H1 (cell line): ENCODE data around the gene CHD2. TPM values are rescaled to one million over a fixed set of nuclear protein-coding genes. Genes with fewer than 3 reads are reported as not detected.

Experiments
- CTCF ChIA-PET: fragments of 300-600 bp; sonication (Branson Sonifier 250); formaldehyde crosslinking; loops from one replicate; lab custom pipeline; 2021; ENCODE audit not compliant: partially characterized antibody; lab: Charles Lee
- POLR2A ChIA-PET: fragments of 300-600 bp; sonication (Branson Sonifier 250); formaldehyde crosslinking; loops from one replicate; lab custom pipeline; 2021; ENCODE audit warnings: inconsistent platforms; ENCODE audit not compliant: partially characterized antibody; lab: Charles Lee
- DNase-seq, 2 experiments: peaks; one replicate each; pipeline versions ENCODE4 v3.0.0 to v3.0.0-alpha.2; 2010 to 2022; ENCODE audit warnings: low spot score in 2 of 2, low read depth in 1 of 2, mixed read lengths in 1 of 2
- FAIRE-seq: peaks from 2 replicates; lab custom pipeline; 2011; peaks lifted over from hg19 to GRCh38; lab: Jason Lieb, UNC
- H2AFZ ChIP-seq: 2 replicates; pipeline ENCODE4 v1.8.1; 2012; ENCODE audit warnings: low read length, inconsistent platforms
- H2AK5ac ChIP-seq: 2 replicates; pipeline ENCODE4 v1.6.1; 2013; ENCODE audit warnings: low read depth, low read length
- H2BK120ac ChIP-seq: replicated peaks from 2 replicates; pipeline ENCODE3; 2013; ENCODE audit warnings: low read depth, low read length, inconsistent platforms
- H2BK12ac ChIP-seq: 2 replicates; pipeline ENCODE4 v1.6.1; 2013; ENCODE audit warnings: low read depth, low read length
- H2BK15ac ChIP-seq: 2 replicates; pipeline ENCODE4 v1.6.1; 2013; ENCODE audit warnings: low read length
- H2BK20ac ChIP-seq: 2 replicates; pipeline ENCODE4 v1.6.1; 2013; ENCODE audit warnings: low read length
- H2BK5ac ChIP-seq: 2 replicates; pipeline ENCODE4 v1.6.1; 2013; ENCODE audit warnings: low read depth, low read length
- H3K14ac ChIP-seq: 2 replicates; pipeline ENCODE4 v1.6.1; 2013; ENCODE audit warnings: inconsistent platforms; ENCODE audit not compliant: insufficient read length
- H3K18ac ChIP-seq: 2 replicates; pipeline ENCODE4 v1.6.1; 2013; ENCODE audit warnings: low read length; ENCODE audit errors: extremely low read depth
- H3K23ac ChIP-seq: 2 replicates; pipeline ENCODE4 v1.6.1; 2013; ENCODE audit warnings: inconsistent platforms; ENCODE audit not compliant: insufficient read length
- H3K23me2 ChIP-seq: 2 replicates; pipeline ENCODE4 v1.6.1; 2013; ENCODE audit warnings: low read depth, low read length
- H3K27ac ChIP-seq: 2 replicates; pipeline ENCODE4 v1.6.1; 2011; ENCODE audit warnings: low read depth, low read length, inconsistent platforms
- H3K27me3 ChIP-seq, 4 experiments: replicated peaks in 1 of 4; 1 replicate in 1 of 4; 2 replicates in 3 of 4; pipeline versions ENCODE4 v1.6.1 to v1.8.1; 2011 to 2013; ENCODE audit warnings: low read length in 3 of 4, mild to moderate bottlenecking in 3 of 4, inconsistent platforms in 2 of 4, mixed read lengths in 2 of 4, moderate library complexity in 1 of 4; ENCODE audit not compliant: control insufficient read depth in 3 of 4, insufficient read depth in 3 of 4; ENCODE audit errors: extremely low read depth in 1 of 4
- H3K36me3 ChIP-seq, 4 experiments: 2 replicates each; pipeline versions ENCODE4 v1.6.1 to v1.8.1; 2011 to 2013; ENCODE audit warnings: mild to moderate bottlenecking in 4 of 4, low read length in 3 of 4, moderate library complexity in 2 of 4, control low read depth in 1 of 4, inconsistent platforms in 1 of 4; ENCODE audit not compliant: insufficient read depth in 4 of 4, control insufficient read depth in 2 of 4
- H3K4ac ChIP-seq: replicated peaks from 2 replicates; pipeline ENCODE3; 2013; ENCODE audit warnings: low read length, low read depth, mixed read lengths, inconsistent platforms; ENCODE audit not compliant: insufficient read length
- H3K4me1 ChIP-seq, 4 experiments: replicated peaks in 1 of 4; 1 replicate in 1 of 4; 2 replicates in 3 of 4; pipeline versions ENCODE4 v1.6.1 to v1.8.1; 2011 to 2013; ENCODE audit warnings: low read length in 3 of 4, inconsistent platforms in 2 of 4, mixed read lengths in 1 of 4; ENCODE audit not compliant: insufficient read depth in 4 of 4, control insufficient read depth in 3 of 4
- H3K4me2 ChIP-seq, 2 experiments: 2 replicates each; pipeline versions ENCODE4 v1.6.1 to v1.8.1; 2011 to 2013; ENCODE audit warnings: low read depth in 2 of 2, low read length in 2 of 2, control low read depth in 1 of 2, inconsistent platforms in 1 of 2, mild to moderate bottlenecking in 1 of 2; ENCODE audit not compliant: insufficient read depth in 1 of 2
- H3K4me3 ChIP-seq, 4 experiments: fragments of 200-600, 300-600 bp in 1 of 4; sonication (generic), shearing (Covaris generic), sonication (Bioruptor Twin) in 1 of 4; 2 replicates each; pipeline versions ENCODE4 v1.5.1 to v1.8.1; 2011 to 2016; ENCODE audit warnings: low read length in 4 of 4, low read depth in 3 of 4, control low read depth in 2 of 4, inconsistent platforms in 2 of 4, mild to moderate bottlenecking in 2 of 4, mixed read lengths in 1 of 4, moderate library complexity in 1 of 4; ENCODE audit not compliant: insufficient read depth in 2 of 4; ENCODE audit errors: extremely low read depth in 1 of 4
- H3K56ac ChIP-seq: replicated peaks from 2 replicates; pipeline ENCODE3; 2013; ENCODE audit warnings: low read depth, mild to moderate bottlenecking, mixed read lengths, low read length, inconsistent platforms; ENCODE audit not compliant: insufficient read length
- H3K79me1 ChIP-seq: 2 replicates; pipeline ENCODE4 v1.6.1; 2013; ENCODE audit warnings: low read depth, low read length, control low read depth
- H3K79me2 ChIP-seq, 2 experiments: 2 replicates each; pipeline versions ENCODE4 v1.6.1 to v1.8.1; 2012 to 2013; ENCODE audit warnings: low read length in 2 of 2, mild to moderate bottlenecking in 2 of 2, inconsistent platforms in 1 of 2; ENCODE audit not compliant: insufficient read depth in 2 of 2, control insufficient read depth in 1 of 2
- H3K9ac ChIP-seq, 4 experiments: replicated peaks in 1 of 4; 1 replicate in 1 of 4; 2 replicates in 3 of 4; pipeline versions ENCODE4 v1.6.1 to v1.8.1; 2011 to 2013; ENCODE audit warnings: low read depth in 3 of 4, low read length in 3 of 4, control low read depth in 2 of 4, mild to moderate bottlenecking in 2 of 4, moderate library complexity in 2 of 4, inconsistent platforms in 1 of 4; ENCODE audit errors: extremely low read depth in 1 of 4
- H3K9me3 ChIP-seq, 2 experiments: 2 replicates each; pipeline versions ENCODE4 v1.6.1 to v1.8.1; 2012 to 2013; ENCODE audit warnings: mild to moderate bottlenecking in 2 of 2, moderate library complexity in 2 of 2, control low read depth in 1 of 2, inconsistent platforms in 1 of 2, low read depth in 1 of 2, low read length in 1 of 2, mixed read lengths in 1 of 2; ENCODE audit not compliant: insufficient read depth in 2 of 2
- H4K20me1 ChIP-seq, 2 experiments: replicated peaks in 1 of 2; 2 replicates each; pipeline versions ENCODE3 to v1.8.1; 2011 to 2013; ENCODE audit warnings: inconsistent platforms in 2 of 2, low read length in 2 of 2, mild to moderate bottlenecking in 1 of 2; ENCODE audit not compliant: insufficient read depth in 2 of 2, control insufficient read depth in 1 of 2
- H4K5ac ChIP-seq: 2 replicates; pipeline ENCODE4 v1.6.1; 2013; ENCODE audit warnings: low read length, low read depth, mixed read lengths, inconsistent platforms; ENCODE audit not compliant: insufficient read length
- H4K8ac ChIP-seq: 2 replicates; pipeline ENCODE4 v1.8.0; 2013; ENCODE audit warnings: mild to moderate bottlenecking, moderate library complexity, low read length, inconsistent platforms; ENCODE audit not compliant: insufficient read depth; ENCODE audit errors: extremely low read depth
- H4K91ac ChIP-seq: replicated peaks from 2 replicates; pipeline ENCODE3; 2013; ENCODE audit warnings: low read length, mixed read lengths, inconsistent platforms; ENCODE audit not compliant: insufficient read length
- BCL11A ChIP-seq, 2 experiments: IDR thresholded peaks; one replicate each; pipeline ENCODE4 v1.6.1; 2011; ENCODE audit warnings: low read depth in 2 of 2, low read length in 2 of 2, mild to moderate bottlenecking in 2 of 2
- EGR1 ChIP-seq: IDR thresholded peaks from 2 replicates; pipeline ENCODE4 v1.6.1; 2011; ENCODE audit warnings: low read depth, low read length, borderline replicate concordance
- JUN ChIP-seq: IDR thresholded peaks from 2 replicates; pipeline ENCODE4 v1.6.1; 2011; ENCODE audit warnings: low read depth, mild to moderate bottlenecking, improper control_type of control experiment, low read length
- NANOG ChIP-seq: IDR thresholded peaks from 2 replicates; pipeline ENCODE4 v1.6.1; 2011; ENCODE audit warnings: low read length, low read depth, mild to moderate bottlenecking, inconsistent platforms; ENCODE audit not compliant: insufficient read depth, poor library complexity, severe bottlenecking
- RNF2 ChIP-seq: fragments of 200-900, 300-1000 bp; sonication (generic); IDR thresholded peaks from 2 replicates; pipeline ENCODE4 v1.7.1; 2016; ENCODE audit warnings: borderline replicate concordance, low read depth, mild to moderate bottlenecking, antibody characterized with exemption, low read length; ENCODE audit not compliant: poor library complexity, severe bottlenecking; ENCODE audit errors: missing control alignments
- SIRT6 ChIP-seq: IDR thresholded peaks from one replicate; pipeline ENCODE4 v1.7.1; 2012; ENCODE audit warnings: low read length, inconsistent platforms
- TBP ChIP-seq: IDR thresholded peaks from 2 replicates; pipeline ENCODE4 v1.6.1; 2011; ENCODE audit warnings: low read depth, low read length, improper control_type of control experiment
- TCF12 ChIP-seq: IDR thresholded peaks from 2 replicates; pipeline ENCODE4 v1.6.1; 2011; ENCODE audit warnings: low read depth, mild to moderate bottlenecking, low read length
- YY1 ChIP-seq: IDR thresholded peaks from 2 replicates; pipeline ENCODE4 v1.6.1; 2011; ENCODE audit warnings: low read depth, mild to moderate bottlenecking, low read length
- ZNF274 ChIP-seq: IDR thresholded peaks from 2 replicates; pipeline ENCODE4 v1.7.0; 2012; ENCODE audit warnings: low read length, borderline replicate concordance; ENCODE audit errors: extremely low read depth
- WGBS, 2 experiments: shearing (Covaris generic) in 1 of 2; methylation state at CpG; one replicate each; pipeline versions ENCODE4 v1.1.6 to v1.1.7; 2013 to 2015; ENCODE audit warnings: low lambda C conversion rate in 2 of 2, mixed read lengths in 2 of 2, inconsistent platforms in 1 of 2, low coverage in 1 of 2, missing lambda C conversion rate in 1 of 2; ENCODE audit not compliant: insufficient replicate concordance in 2 of 2, insufficient coverage in 1 of 2, insufficient read length in 1 of 2; ENCODE audit errors: extremely low coverage in 1 of 2, missing lambda C conversion rate in 1 of 2; 5-methylcytosine and 5-hydroxymethylcytosine counted together
- polyA plus RNA-seq, 7 experiments: library from polyadenylated mRNA; depleted of rRNA in 3 of 7; stranded (reverse) in 5 of 7; unstranded in 2 of 7; fragments of >200 nt in 5 of 7; fragments of 200-250 nt in 2 of 7; gene quantifications; 1 replicate in 5 of 7; 2 replicates in 1 of 7; 4 replicates in 1 of 7; pipeline versions ENCODE4 v1.2.1 to v1.2.3, GENCODE V29; 2011 to 2013; ENCODE audit warnings: missing spikeins in 2 of 7, mixed read lengths in 2 of 7
- total RNA-seq: library from RNA; stranded (reverse); fragmentation: NEBNext Ultra II Directional; extraction: Animal tissue kit (Norgen Biotek cat#: 25700); gene quantifications from 2 replicates; pipeline ENCODE4 v1.2.1, GENCODE V29; 2021

CHD2 gene
- total and polyA plus RNA-seq, 2 of the 8 experiments (the other 6 are each of a cell fraction or from before 2014, with no cell fraction given): 28.8 to 70.0 TPM

DNA sequence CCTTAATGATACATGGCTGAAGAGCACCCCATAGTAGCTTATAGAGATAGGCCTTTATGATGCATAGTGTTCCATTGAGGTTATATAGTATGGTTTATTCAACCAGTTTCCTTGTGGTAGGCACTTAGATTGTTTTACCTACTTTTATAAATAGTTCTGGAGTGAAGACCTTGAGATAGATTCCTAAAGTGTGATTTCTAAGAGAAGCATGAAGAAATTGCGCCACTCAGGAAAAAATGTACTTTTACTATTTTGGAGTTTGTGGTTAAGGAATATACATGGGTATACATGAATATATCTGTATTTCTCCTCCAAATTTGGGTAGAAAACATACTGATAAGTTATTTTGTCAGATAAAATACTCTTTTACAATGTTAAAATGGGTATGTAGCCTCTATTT lies 70.5 kb downstream of the CHD2 start:
- Histone ChIP-seq H3K27ac (no peak overlapping the region), H2BK120ac (no peak overlapping the region), H3K56ac (no peak overlapping the region), H2BK5ac (no peak overlapping the region), H3K14ac (no peak overlapping the region), H3K79me1 (no peaks in the 10 kb centered on the region), H3K23me2 (no peaks in the 10 kb centered on the region), H3K18ac (no peak overlapping the region), H3K36me3 (peaks cover 23 to 83% (median 57%) of the 10 kb centered on the region in 4 experiments), H4K91ac (no peak overlapping the region), H3K4ac (no peak overlapping the region), H3K27me3 (no peaks in the 10 kb centered on the region), H2BK15ac (no peak overlapping the region), H2BK20ac (no peak overlapping the region), H4K20me1 (peaks cover 0 to 2% of the 10 kb centered on the region in 2 experiments), H4K5ac (no peak overlapping the region), H2AK5ac (no peak overlapping the region), H3K4me1 (no peaks in the 10 kb centered on the region), H2BK12ac (no peak overlapping the region), H4K8ac (no peak overlapping the region), H3K23ac (no peak overlapping the region), H3K9ac (no peak overlapping the region), H3K79me2 (0 out of 4 replicates have a peak, but pooled peaks cover 0 to 3% of the 10 kb centered on the region in 2 experiments), H3K4me3 (no peak overlapping the region), H2AFZ (no peak overlapping the region), H3K9me3 (no peaks in the 10 kb centered on the region), H3K4me2 (no peak overlapping the region)
- WGBS, 2 experiments: 95% methylated on average over 1 of the region's 1 CpG; no CpG with 5 or more reads in 1 of the 2 experiments
- ChIA-PET POLR2A (no interaction called here), CTCF (interaction anchor here (0.9 to 1.5 kb wide), 2 partner anchors 17 to 26 kb away, joined by 3 read pairs; no protein-coding TSS in a partner anchor)
- DNase-seq (no peak), FAIRE-seq (no peak)
- TF ChIP-seq BCL11A (IDR thresholded peaks at IDR 0.05; ENCODE audit: low read depth in 2 of 2, low read length in 2 of 2): no peak
- TF ChIP-seq RNF2: no peak
- no peak for TF ChIP-seq TBP
- TF ChIP-seq JUN: no peak
- no peak for TF ChIP-seq YY1
- no peak for TF ChIP-seq ZNF274
- TF ChIP-seq TCF12: no peak
- TF ChIP-seq NANOG: no peak
- TF ChIP-seq EGR1: no peak
- no peak for TF ChIP-seq SIRT6
